ENCODE results near the gene RANBP10.
A peak's percentile ranks its signal among the peaks of the same experiment; 100 is the strongest.

The RANBP10 gene

DNA sequence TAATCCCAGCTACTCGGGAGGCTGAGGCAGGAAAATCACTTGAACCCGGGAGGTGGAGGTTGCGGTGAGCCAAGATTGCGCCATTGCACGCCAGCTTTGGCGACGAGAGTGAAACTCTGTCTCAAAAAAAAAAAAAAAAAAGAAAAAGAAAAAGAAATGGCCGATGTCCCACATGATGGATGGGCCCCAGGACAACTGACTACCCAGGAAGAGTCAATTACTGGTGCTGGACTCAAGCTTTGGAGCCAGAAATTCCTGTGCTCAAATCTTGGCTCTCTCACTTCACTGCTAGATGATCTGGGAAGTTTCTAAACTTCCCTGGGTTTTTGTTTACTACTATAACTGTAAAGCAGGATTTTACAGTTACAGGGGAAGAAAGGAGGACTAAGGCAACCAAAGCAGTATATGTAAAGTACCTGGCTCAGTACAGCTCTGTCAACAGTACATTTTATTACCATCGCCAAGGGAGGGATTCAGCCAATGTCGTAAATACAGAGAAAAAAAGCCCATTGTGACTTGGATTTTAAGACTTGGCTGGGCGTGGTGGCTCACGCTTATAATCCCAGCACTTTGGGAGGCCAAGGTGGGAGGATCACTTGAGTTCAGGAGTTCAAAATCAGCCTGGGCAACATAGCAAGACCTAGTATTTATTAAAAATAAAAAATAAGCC lies 127.9 kb downstream of the RANBP10 start:
- Histone ChIP-seq H3K27ac (no peak overlapping the region), H3K27me3 (no peaks in the 10 kb centered on the region), H3K4me3 (no peak overlapping the region), H3K4me1 (peaks cover 24 to 45% (median 38%) of the 10 kb centered on the region in 10 experiments), H3K4me2 (no peak overlapping the region), H4K20me1 (peaks cover 0 to 15% (median 0%) of the 10 kb centered on the region in 11 experiments; a peak in 1 of 22 replicates), H3K36me3 (peaks cover 28 to 63% (median 42%) of the 10 kb centered on the region in 11 experiments), H3K9me3 (replicated peaks in 1 of 11) (no peaks in the 10 kb centered on the region), H3K9ac (no peak overlapping the region)
- no peak for TF ChIP-seq Cebpa-rat (IDR thresholded peaks at IDR 0.05)

DNA sequence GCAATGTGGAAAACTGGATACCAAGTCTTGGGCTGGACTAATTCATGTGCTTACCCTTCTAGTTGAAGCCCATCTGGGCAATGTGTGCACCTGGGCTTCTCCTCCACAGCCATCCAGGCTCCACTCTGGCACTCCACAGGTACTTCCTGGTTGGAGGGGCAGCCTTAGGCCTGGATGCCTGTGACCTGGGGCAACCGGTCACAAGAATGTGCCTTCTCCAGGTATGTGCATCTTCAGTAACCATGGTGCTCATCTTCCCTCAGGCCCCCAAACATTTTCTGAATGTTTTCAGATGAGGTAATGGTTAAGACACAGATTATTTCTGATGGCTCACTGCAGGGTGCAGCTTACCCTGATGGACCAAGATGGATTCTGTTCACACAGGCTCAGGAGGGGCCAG lies 128.6 kb downstream of the RANBP10 start:
- no peak overlapping the region for H3K4me3 ChIP-seq
- peaks cover 32 to 53% (median 46%) of the 10 kb centered on the region in 10 experiments for H3K4me1 ChIP-seq
- no peaks in the 10 kb centered on the region for H3K9me3 ChIP-seq (replicated peaks in 1 of 11)
- TF ChIP-seq Cebpa-rat (IDR thresholded peaks at IDR 0.05), result no peak
- no peak overlapping the region for H3K9ac ChIP-seq
- H3K4me2 ChIP-seq, result peak overlapping the region in 8 of 11 experiments; percentile 14 to 67 (median 46); a peak in 14 of 22 replicates
- no peaks in the 10 kb centered on the region for H3K27me3 ChIP-seq
- H4K20me1 ChIP-seq, result peaks cover 0 to 15% (median 0%) of the 10 kb centered on the region in 11 experiments; a peak in 1 of 22 replicates
- no peak overlapping the region for H3K27ac ChIP-seq
- H3K36me3 ChIP-seq, result peaks cover 21 to 55% (median 34%) of the 10 kb centered on the region in 11 experiments

DNA sequence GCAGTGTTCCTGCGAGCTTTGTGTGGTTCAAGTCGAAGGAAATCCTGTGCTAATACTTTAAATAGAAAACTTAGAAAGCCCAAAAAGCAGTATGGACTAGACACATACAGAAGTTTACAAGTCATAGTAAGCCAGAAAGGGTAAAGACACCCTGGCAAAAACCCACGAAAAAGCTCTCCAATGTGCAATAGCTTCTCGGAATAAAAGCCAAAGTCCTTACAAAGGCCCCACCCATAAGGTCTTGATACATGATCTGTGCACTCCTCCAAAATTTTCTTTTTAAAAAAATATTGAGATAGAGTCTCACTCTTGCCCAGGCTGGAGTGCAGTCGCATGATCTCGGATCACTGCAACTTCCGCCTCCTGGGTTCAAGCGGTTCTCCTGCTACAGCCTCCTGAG lies 129.4 kb downstream of the RANBP10 start:
- Histone ChIP-seq H3K9me3 (replicated peaks in 1 of 11) (no peaks in the 10 kb centered on the region), H3K9ac (no peak overlapping the region), H3K27ac (no peak overlapping the region)

DNA sequence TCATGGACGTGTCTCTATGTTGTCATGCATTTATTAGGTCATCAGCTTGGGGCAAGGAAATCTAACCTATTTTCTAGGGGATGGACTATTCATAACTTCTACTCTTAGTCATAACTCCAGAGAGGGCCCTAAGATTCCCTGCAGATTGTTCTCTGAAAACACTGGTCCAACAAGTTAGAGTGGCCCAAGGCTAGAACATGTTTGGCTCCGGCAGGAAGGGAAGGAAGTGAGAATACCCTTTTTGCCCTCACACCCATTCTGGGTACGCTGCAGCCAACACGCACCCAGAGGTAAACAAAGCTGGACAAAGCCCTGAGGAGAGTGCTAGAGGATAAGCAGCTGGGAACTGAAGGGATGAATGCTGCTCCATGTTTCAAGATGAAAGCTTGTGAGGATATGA lies 129.8 kb downstream of the RANBP10 start:
- Histone ChIP-seq H3K27me3 (no peaks in the 10 kb centered on the region), H4K20me1 (peaks cover 0 to 15% (median 0%) of the 10 kb centered on the region in 11 experiments; a peak in 1 of 22 replicates), H3K36me3 (peaks cover 15 to 44% (median 28%) of the 10 kb centered on the region in 11 experiments), H3K4me3 (no peak overlapping the region), H3K9ac (no peak overlapping the region), H3K4me2 (peak overlapping the region in 10 of 11 experiments; percentile 1 to 67 (median 40); a peak in 14 of 22 replicates), H3K4me1 (peaks cover 38 to 57% (median 49%) of the 10 kb centered on the region in 10 experiments), H3K27ac (no peak overlapping the region), H3K9me3 (replicated peaks in 1 of 11) (no peaks in the 10 kb centered on the region)
- no peak for TF ChIP-seq Cebpa-rat (IDR thresholded peaks at IDR 0.05)

More for the DNA sequence above, 129.4 kb downstream of the RANBP10 start:
- Histone ChIP-seq H3K36me3 (peaks cover 15 to 48% (median 30%) of the 10 kb centered on the region in 11 experiments), H3K4me1 (peaks cover 38 to 57% (median 49%) of the 10 kb centered on the region in 10 experiments), H3K4me2 (peak overlapping the region in 10 of 11 experiments; percentile 1 to 67 (median 44); a peak in 15 of 22 replicates), H3K4me3 (no peak overlapping the region), H4K20me1 (peaks cover 0 to 15% (median 0%) of the 10 kb centered on the region in 11 experiments; a peak in 1 of 22 replicates), H3K27me3 (no peaks in the 10 kb centered on the region)
- TF ChIP-seq Cebpa-rat (IDR thresholded peaks at IDR 0.05), result no peak

DNA sequence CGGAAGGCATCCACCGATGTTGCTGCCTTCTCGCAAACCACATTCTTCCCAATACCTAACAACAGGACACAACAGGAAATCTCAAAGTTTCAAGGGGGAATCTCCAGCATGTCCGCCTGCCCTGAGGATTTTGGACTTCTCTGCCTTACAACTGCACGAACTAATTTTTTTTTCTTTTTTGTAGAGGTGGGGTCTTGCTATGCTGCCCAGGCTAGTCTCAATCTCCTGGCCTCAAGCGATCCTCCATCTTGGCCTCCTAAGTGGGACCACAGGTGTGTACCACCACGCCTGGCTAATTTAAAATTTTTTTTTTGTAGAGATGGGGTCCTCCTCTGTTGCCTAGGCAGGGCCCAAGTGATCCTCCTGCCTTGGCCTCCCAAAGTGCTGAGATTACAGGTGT lies 130.4 kb downstream of the RANBP10 start:
- H3K36me3 ChIP-seq, result peaks cover 11 to 38% (median 23%) of the 10 kb centered on the region in 11 experiments
- H4K20me1 ChIP-seq, result peaks cover 0 to 11% (median 0%) of the 10 kb centered on the region in 11 experiments; a peak in 1 of 22 replicates
- no peak overlapping the region for H3K9ac ChIP-seq
- no peak for TF ChIP-seq Cebpa-rat (IDR thresholded peaks at IDR 0.05)
- H3K4me1 ChIP-seq, result peaks cover 38 to 57% (median 49%) of the 10 kb centered on the region in 10 experiments
- H3K27ac ChIP-seq, result no peak overlapping the region
- H3K4me3 ChIP-seq, result no peak overlapping the region
- H3K9me3 ChIP-seq (replicated peaks in 1 of 11), result no peaks in the 10 kb centered on the region
- H3K4me2 ChIP-seq, result no peak overlapping the region
- no peaks in the 10 kb centered on the region for H3K27me3 ChIP-seq

DNA sequence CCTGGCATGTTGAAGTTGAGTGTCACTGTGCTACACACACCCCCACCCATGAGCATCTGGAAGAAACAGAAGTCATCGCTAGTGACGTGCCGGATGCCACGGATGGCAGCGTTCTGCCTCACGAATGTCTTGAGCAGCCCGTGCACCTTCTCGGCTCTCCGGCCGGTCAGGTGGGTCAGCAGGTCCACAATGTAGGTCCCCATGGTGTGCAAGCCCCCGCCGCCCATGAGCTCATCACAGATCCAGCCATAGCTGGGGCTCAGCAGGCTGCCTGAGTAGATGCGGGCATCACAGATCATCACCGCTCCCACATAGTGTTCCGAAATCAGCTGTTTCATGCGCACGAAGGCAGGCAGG lies 130.8 kb downstream of the RANBP10 start:
- no peak overlapping the region for H3K4me3 ChIP-seq
- TF ChIP-seq Cebpa-rat (IDR thresholded peaks at IDR 0.05), result no peak
- peak overlapping the region in 2 of 11 experiments; percentile 81 to 86; a peak in 3 of 22 replicates for H3K4me2 ChIP-seq
- H3K27me3 ChIP-seq, result no peaks in the 10 kb centered on the region
- no peak overlapping the region for H3K27ac ChIP-seq
- H3K4me1 ChIP-seq, result peaks cover 38 to 57% (median 49%) of the 10 kb centered on the region in 10 experiments
- H4K20me1 ChIP-seq, result peaks cover 0 to 8% (median 0%) of the 10 kb centered on the region in 11 experiments; a peak in 1 of 22 replicates
- H3K36me3 ChIP-seq, result peaks cover 7 to 34% (median 20%) of the 10 kb centered on the region in 11 experiments; a peak in 20 of 22 replicates
- H3K9me3 ChIP-seq (replicated peaks in 1 of 11), result no peaks in the 10 kb centered on the region
- H3K9ac ChIP-seq, result no peak overlapping the region

DNA sequence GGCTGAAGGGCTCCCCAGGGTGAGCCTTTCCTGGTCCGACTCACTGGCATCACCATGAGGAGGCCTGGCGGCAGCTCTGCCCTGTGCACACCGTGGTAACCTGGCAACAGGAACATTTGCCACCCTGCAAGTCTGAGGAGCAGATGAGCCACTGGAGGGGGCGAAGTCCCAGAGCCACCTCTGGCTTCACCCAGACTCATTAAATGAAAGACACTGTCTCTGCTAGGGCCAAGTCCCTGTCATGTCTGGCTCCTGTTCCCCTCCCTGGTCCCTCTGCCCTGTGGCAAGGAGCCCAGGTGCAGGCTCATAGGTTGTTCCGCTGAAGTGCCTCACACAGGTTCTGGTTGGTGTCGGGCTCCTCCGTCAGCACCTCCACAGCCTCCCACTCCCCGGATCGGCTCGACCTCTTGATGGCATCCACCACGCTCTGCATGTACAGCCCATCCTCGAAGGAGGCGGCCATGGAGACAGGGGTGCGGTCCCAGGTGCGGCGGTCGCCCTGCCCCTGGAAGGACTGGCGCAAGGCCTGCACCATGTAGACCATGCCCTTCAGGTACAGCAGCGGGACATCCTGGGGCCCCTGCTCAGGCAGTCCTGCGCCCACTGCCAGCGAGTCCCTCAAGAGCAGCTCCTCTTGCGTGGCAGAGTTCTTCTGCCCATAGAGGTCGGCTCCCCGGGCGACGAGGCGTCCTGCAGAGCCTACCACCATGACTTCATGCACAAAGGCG lies 131.3 kb downstream of the RANBP10 start:
- no peak for TF ChIP-seq Cebpa-rat (IDR thresholded peaks at IDR 0.05)
- H3K27ac ChIP-seq, result peak overlapping the region; percentile 45 to 80 (median 72); a peak in 19 of 22 replicates

DNA sequence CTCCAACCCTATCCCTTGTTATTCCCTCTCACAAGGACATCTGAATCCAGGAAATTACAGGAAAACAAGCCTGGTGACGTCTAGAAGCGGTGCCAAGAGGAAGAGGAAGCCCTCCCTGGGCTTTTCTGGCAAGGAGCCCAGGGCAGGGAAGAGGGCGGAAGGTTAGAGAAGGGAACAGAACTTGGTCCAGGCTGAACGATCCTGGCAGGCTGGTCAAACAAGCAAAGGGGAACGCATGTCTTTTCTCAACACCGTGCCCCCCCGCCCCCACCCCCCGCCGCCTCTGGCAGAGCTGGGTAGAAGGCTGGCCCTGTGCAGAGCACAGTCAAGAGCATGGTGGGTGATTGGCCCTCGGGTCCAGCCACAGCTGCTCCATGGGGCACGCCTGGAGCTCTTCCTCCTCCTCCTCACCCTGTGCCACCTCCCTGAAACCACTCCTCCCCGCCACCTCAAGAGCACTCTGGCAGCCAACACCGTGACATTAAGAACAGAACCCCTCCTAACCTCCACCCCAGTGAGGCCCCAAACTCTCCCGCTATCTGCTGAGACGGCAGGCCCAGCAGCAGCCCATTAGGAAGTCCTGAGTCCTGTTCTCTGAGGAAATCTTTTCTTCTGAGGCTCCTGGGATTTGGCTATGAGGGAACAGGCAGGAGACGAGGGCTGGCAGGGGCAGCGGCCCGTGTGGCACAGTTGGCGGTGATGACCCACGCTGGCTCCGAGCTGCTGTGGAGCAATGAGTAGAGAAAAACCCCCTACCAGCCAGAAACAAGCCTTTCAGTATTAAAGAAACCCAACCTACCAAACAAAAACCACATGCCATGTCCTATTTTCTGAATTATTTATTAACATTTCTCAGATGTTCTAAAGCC lies 132.4 kb downstream of the RANBP10 start:
- Histone ChIP-seq H4K20me1 (peaks cover 0 to 8% (median 0%) of the 10 kb centered on the region in 11 experiments; a peak in 1 of 22 replicates), H3K4me3 (peak overlapping the region in 4 of 10 experiments; percentile 7 to 32 (median 22); a peak in 2 of 20 replicates), H3K27me3 (no peaks in the 10 kb centered on the region), H3K4me1 (peaks cover 42 to 64% (median 56%) of the 10 kb centered on the region in 10 experiments), H3K36me3 (peaks cover 0 to 23% (median 13%) of the 10 kb centered on the region in 11 experiments; a peak in 11 of 22 replicates), H3K27ac (peak overlapping the region; percentile 50 to 80 (median 72); a peak in 21 of 22 replicates), H3K9ac (peak overlapping the region; percentile 38 to 70 (median 64)), H3K9me3 (replicated peaks in 1 of 11) (no peaks in the 10 kb centered on the region), H3K4me2 (peak overlapping the region; percentile 66 to 86 (median 80))
- TF ChIP-seq Cebpa-rat (IDR thresholded peaks at IDR 0.05), result no peak

More for the DNA sequence above, 131.3 kb downstream of the RANBP10 start:
- H3K4me1 ChIP-seq, result peaks cover 38 to 57% (median 49%) of the 10 kb centered on the region in 10 experiments
- peak overlapping the region in 10 of 11 experiments; percentile 38 to 70 (median 64); a peak in 15 of 22 replicates for H3K9ac ChIP-seq
- H3K4me2 ChIP-seq, result peak overlapping the region; percentile 66 to 86 (median 80)
- peaks cover 2 to 28% (median 15%) of the 10 kb centered on the region in 11 experiments; a peak in 18 of 22 replicates for H3K36me3 ChIP-seq
- H4K20me1 ChIP-seq, result peaks cover 0 to 8% (median 0%) of the 10 kb centered on the region in 11 experiments; a peak in 1 of 22 replicates
- no peak overlapping the region for H3K4me3 ChIP-seq
- H3K27me3 ChIP-seq, result no peaks in the 10 kb centered on the region
- H3K9me3 ChIP-seq (replicated peaks in 1 of 11), result no peaks in the 10 kb centered on the region
